NCI-H187 (cell line): Measurements from ENCODE around the gene GNA12.

ENCODE experiments used
- DNase-seq, 2 experiments: peaks; one replicate each; lab custom pipeline; 2025; lab: John Stamatoyannopoulos, UW

The GNA12 gene

DNA sequence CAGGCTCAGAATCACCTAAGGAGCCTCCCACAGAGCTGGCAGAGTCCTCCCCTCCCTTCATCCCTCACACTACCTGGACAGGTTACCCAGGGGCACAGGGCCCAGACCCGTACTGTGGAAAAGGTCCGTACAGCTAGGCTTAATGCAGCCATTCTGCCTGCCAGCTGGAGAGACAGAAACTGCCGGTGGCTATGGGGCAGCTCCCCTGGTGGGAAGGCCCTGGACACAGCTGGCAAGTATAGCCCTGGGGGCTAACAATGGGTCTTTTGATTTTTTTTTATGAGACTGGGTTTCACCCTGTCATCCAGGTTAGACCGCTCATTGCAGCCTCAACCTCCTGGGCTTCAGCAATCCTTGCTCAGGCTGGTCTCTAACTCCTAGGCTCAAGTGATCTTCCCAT, 68.3 kb downstream of the GNA12 start:
- DNase-seq: no peak

DNA sequence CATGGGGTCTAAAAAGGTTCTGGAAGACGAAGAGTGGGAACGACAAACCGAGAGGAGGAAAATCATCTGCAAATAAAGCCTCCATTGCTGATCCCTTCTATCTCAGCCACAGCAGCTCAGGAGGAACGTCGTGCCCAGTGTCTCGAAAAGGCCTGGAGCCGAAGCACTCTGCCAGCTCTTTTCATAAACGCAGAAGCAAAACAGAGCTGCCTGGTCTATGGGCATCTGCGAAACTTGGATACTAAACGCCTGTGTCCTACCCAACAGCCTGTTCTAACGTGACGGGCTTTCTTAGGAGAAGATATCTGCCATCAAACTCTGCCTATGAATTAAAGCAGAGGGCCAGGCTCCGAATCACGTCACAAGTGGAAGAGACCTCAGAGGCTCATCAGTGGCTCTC, 68.7 kb downstream of the GNA12 start:
- no peak for DNase-seq

DNA sequence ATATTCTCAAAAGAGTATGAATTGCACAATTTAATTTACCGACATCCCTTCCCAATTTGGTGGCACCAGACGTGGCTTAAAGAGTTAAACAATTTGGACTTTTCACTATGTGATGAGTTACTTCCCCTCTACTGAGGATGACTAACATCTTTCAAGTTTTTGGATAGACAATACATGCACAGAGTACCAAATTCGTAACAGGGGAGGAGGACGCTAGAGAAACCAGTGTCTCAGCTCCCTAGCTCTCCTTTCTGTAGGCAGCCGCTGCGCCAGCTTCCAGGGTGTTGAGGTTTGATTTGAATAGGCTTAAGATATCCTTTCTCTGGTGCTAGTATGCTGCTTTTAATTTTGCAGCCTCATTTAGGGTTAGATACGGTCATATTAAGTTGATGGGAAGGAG, 69.2 kb downstream of the GNA12 start:
- no peak for DNase-seq

DNA sequence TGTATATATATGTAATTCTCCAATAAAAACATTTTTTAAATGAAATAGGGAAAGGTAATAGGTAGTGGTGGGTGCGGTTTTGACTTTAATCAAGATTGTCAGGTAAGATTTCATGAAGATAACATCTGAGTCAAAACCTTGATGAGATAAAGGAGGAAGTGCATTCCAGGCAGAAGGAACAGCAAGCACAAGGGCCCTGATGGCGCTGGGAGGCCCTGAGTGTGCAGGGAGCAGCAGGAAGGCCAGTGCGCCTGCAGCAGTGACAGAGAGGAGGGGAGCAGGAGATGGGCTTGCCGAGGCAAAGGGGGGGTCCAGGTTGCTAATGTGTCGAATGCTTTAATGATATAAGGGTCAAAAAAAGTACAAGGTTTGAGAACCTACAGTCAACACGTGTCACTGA, 69.8 kb downstream of the GNA12 start:
- no peak for DNase-seq

DNA sequence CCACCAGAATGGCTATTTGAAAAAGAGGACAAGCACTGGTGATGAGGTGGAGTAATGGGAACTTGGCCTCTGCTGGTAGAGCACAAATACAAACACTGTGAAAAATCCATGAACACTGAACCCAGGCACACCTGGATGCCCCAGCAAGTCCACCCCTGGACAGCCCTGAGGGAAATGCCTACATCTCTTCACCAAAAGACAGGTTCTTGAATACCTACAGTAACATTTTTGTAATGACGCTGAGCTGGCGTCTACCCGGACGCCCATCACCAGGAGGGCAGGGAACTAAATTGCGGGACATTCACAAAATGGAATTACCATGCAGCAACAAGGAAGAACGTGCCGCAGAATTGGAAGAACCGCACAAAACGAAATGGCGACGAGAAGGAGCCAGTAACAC, 70.5 kb downstream of the GNA12 start:
- no peak for DNase-seq

DNA sequence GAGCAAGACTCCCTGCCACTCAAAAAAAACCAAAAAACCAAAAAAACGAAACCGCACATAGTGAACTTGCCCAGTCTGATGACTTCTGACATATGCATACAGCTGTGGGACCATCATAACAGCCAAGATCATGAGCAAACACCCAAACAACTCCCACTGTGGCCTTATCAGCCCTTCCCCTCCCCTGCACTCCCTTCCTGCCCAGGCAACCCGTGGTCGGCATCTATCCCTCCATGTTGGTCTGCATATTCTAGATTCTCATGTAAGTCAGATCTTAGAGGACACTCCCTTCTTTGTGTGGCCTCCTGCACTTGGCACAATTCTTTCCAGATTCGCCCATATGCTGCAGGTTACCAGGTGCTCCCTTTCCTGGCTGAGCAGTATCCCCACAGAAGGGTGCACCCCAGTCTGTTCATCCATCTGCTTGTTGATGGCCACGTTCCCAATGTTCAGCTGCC, 72.8 kb downstream of the GNA12 start:
- DNase-seq: no peak

DNA sequence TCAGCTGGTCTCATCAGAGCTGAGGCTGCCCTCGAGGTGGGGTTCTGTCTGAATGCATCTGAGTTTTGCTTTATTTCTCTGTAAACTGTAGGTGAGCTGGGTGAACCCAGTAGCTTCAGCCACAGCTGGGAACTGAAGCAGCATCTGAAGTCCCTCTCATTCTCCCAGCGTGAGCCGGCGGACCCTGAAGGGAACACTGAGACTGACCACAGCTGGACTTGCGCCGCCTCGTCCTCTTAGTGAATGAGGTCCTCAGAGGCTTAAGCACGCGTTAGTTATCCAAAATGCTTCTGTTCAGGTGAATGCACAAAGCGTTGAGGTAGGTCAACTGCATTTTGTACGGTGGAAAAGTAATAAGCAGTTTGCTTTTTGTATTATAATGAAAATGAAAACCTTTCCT, 79.5 kb downstream of the GNA12 start:
- DNase-seq: no peak

DNA sequence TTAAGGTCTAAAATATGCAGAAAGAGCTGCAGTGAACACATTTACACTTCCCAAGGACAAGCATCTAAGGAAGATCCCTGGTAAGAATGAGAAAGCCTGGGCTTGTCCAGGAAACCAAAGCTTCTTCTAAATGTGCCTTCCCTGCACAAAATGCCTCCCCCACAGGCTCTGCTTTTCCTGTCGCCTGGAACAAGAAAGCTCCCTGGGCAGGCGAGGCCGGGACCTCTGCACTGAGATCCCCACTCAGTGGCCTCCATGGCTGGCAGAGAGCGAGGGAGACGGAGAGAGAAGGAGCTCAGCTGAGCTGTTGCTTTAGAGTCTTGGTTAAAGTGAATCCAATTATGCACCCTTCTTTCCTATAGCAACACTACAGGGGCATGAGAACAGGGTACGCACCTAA, 80.5 kb downstream of the GNA12 start:
- no peak for DNase-seq

DNA sequence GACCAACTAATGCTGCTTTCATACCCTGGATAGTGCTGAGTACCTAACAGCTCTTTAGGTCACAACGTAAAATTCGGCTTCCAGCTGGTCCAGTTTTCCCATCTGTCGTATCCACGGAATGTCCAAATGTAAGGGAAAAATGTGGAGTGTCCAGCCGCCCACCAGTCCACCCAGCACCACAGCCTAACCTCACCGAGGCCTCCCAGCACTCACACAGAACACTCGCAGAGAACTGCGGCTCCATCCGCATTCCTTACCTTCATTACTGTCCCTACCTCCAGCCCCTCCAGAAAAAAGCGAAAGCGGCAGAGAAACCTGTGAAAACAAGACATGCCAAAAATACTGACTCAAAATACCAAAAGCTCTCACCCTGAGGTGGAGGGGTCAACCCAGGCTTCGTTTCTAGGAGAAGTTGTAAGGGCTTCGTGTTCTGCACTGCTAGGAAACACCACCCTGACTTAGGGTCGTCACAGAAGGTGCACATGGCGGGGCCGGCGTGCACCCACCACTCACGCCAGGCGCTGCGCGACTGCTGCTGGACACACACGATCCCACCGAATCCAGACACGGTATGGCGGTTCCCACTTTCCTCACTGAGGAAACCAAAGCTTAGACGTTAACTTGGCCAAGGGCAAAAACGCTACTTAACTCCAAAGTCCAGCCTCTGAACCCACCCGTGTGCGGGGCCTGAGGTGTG, 82.2 kb downstream of the GNA12 start:
- DNase-seq: no peak

DNA sequence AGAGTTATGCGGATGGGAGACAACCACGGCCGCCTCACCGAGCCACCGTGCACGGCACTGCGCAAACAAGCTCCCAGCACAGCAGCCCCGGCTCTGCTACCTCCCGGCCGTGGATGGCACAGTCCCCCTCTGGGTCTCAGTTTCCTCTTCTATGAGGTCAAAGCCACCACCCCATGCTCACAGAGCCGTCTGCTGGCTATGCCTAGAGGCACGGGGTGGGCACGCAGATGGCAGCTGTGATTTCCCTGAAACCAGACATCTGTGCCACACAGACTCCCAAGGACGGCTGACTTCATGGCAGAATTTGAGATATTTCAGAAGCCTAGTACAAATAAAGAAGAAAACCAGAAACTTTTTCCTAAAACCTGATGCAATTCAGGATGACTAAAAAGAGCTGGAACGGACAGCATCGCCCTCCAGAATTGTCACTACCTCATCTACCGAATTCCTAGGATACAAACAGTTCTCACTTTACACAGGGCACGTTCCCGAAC, 82.9 kb downstream of the GNA12 start:
- DNase-seq: no peak

DNA sequence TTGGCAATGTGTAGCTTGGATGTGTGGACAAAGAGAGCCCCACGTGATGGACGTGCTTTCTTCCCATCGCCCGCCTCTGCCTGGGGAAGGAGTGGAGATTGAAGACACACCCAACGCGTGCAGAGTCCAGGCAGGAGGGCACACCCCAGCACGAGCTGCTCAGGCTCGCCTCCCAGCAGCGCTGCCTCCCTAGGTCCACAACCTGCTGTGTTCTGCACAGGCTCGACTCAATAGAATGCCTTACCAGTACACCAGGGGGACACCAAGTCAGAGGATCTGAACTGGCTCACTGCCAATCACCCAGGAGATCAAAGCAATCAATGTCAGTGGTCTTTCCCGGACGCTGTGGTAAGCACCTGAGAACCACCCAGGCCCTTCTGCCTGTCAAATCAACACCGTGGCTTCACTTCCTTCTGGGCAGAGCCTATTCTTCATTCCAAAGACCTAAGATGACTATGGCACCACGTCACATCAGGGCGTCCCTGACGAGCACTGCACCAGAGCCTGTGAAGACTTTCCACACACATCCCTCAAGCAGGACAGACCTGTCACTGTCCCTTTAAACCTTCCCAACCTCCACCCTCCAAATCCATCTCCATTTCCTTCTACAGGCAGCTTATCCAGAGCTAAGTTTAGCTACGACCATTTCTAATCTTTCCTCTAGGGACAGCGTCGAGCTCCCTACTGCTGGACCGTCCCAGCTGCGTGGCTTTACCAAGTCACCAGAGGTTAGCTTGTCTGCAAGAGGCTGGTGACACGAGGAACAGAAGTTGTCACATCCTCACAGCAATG, 83.8 kb downstream of the GNA12 start:
- peak; percentile 43 to 71 for DNase-seq

DNA sequence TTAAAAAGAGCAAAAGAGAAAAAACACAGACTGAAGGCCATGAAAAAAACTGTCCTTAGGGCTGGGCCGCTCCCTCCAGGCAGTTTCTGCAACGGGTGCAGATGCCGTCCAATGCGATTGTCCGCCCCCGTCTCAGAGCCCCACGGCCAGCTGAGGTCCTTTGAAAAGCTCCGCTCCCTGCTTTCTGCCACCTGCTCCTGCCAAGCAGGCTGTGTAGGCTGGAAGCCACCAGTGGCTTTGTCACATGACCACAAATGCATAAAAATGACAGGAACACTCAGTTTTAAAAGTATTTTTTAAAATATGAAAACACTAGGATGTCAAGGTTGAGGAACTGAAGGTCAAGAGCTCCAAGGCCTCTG, 84.4 kb downstream of the GNA12 start:
- peak; percentile 22 to 71 for DNase-seq

DNA sequence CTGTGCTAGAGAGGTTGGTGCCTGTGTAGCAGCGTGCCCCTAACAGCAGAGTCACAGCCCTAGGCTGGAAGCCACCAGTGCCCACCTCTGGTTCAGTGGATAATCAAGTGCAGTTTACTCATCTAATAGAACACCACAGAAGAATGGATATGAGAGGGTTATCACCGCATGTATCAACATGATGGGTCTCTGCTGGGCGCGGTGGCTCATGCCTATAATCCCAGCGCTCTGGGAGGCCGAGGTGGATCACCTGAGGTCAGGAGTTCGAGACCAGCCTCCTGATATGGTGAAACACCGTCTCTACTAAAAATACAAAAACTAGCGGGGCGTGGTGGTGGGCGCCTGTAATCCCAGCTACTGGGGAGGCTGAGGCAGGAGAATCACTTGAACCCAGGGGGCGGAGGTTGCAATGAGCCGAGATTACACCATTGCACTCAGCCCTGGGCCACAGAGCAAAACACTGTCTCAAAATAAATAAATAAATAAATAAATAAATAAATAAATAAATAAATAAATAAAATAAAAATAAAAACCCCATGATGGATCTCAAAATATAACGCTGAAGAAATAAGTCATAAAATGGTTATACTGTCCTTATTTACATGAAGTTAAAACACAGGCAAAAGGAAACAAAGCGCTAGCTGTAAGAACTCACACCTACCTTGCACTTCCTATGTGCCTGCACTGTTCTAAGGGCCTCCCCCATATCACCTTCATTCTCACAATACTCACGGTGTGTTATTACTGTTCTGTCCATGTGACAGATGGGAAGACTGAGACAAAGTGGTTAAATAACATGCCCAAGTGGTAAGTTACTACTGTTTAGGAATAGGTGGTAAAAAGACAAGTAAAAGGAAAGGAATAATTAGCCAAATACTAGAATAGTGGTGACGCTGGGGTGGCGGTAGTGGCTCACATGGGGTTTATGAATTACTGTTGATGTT, 85.2 kb downstream of the GNA12 start:
- no peak for DNase-seq

DNA sequence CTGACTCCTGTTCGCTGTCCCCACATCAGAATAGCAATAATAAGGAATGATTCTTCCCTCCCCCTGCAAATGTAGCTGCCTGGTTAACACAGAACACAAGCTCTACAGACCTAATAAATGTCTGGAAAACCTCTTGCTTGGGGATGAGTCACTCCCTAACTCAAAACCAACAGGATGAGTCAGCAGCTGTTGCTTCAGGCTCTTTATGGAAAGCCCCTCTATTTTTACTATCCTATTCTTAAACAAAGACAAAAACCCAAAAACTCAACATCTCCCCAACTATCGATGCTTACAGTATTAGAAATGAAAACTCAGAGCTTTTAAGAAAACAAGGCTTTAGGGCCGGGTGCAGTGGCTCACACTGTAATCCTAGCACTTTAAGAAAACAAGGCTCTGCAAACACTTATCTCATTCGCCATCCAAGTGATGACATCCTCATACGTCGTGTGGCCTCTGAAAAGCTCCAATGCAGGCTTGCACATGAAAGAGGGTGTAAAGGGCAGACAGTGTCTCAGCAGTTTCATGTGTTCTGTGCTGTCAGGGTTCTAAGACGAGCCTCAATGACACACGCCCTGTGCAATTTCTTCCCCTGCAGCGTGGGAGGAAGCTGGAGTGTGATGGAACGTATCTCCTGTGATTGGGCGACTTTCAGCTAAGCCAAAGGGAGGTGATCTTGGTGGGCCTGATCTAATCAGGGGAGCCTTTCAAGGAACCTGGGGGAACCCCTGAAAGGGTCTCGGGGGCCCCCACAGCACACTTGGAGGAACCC, 86.0 kb downstream of the GNA12 start:
- no peak for DNase-seq

DNA sequence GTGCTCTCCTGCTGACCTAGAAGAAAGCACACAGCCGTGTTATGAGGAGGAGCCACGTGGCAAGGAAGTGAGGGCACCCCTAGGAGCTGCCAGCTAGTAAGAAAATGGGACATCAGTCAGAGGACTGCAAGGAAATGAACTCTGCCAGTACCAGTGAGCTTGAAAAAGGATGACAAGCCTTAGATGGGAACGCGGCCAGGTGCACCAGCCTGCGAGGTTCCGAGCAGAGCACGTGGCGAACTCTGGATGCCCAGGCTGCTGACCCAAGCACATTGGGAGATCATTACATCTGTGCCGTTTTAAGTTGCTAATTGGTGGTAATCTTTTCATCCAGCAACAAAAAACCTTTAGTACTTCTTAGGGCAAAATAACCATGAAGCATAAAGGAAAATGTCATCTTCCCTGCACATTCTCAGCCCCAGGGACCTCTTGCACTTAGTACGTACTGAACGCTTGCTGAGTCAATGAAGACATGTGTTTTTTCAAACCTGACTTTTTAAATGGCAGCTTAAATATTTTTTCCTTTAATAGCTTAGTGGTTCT, 86.7 kb downstream of the GNA12 start:
- DNase-seq: no peak

DNA sequence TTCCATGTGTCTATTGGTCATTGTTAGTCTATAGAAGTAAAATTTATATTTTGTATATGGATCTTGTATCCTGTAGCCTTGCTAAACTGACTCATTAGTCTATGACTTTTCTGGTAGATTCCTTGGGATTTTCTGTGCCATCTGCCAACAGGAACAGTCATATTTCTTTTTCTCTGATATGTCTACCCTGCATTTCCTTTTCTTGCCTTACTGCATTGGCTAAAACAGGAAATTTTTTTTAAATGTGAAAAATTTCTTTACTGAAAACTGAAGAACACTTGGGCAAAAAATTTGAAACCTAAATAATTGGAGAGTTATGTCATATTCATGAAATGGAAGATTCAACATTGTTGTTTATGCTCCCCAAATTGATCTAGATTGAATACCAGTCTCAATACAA, 88.6 kb downstream of the GNA12 start:
- DNase-seq: no peak

DNA sequence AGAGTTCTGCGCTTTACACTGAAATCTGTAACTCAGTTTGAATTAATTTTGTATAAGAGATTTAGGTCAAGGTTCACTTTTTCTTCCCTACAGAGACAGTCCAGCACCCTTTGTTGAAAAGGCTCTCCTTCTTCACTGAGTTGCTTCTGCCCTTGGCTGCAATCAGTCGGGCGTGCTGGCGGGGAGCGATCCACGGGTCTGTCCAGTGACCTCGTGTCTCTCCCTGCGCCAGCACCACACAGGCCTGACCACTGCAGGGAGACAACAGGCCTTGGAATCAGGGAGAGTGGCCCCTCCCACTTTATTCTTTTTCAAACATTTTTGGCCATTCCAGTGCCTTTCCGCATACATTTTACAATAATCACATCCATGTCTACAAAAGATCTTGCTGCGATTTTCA, 89.2 kb downstream of the GNA12 start:
- DNase-seq: no peak

DNA sequence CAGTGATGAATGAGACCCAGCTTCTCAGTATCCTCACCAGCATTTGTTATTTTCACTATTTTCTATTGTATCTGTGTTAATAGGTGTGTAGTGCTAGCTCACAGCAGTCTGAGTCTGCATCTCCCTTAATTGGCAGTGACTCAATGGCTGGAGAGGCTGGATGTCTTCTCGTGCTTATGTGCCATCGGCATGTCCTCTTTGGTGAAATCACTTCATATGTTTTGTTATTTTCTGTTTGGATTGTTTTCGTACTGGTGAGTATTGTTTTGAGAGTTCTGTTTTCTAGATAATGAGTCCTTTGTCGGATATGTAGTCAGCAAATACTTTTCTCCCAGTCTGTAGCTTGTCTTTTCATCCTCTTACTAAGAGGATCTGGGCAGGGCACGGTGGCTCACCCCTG, 90.0 kb downstream of the GNA12 start:
- DNase-seq: no peak

DNA sequence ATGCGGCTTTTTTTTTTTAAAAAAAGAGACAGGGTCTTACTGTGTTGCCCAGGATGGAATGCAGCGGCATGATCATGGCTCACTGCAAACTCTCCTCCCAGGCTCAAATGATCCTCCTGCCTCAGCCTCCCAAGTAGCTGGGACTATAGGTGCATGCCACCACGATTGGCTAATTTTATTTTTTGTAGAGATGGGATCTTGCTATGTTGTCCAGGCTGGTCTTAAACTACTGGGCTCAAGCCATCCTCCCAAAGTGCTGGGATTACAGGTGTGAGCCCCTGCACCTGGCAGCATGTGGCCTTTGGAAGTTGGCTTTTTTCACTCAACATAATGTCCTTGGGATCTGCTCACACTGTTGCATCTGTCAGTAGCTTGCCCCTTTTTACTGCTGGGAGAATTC, 91.0 kb downstream of the GNA12 start:
- DNase-seq: no peak

DNA sequence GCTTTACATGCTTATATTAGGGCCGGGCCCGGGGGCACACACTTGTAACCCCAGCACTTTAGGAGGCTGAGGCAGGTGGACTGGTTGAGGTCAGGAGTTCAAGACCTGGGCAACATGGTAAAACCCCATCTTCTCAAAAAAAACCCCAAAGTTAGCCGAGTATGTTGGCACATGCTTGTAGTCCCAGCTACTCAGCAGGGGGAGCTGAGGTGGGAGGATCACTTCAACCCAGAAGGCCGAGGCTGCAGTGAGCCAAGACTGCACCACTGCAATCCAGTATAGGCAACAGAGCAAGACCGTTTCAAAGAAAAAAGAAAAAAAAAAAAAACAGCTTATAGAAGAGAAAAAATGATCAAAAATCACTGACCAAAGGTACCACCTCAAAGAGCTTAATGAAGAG, 93.0 kb downstream of the GNA12 start:
- no peak for DNase-seq

DNA sequence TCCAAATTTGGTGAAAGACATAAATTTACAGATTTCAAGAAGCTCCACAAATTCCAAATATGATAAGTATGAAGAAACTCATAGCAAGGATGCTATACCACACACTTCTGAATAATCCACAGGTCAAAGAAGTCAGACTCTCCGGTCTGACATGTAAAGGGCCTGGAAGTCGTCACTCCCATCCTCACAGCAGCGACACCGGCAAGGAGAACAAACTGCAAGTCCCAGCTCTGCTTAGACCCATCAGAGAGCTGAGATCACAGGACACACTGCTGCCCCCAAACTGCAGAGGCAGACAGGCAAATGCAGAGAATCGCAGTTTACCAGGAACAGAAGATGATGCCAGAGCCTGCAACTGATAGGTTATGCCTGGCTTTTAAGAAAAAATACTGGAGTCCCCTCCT, 94.1 kb downstream of the GNA12 start:
- no peak for DNase-seq
